GM12872 (cell line): ENCODE data around the gene RASAL3.

ENCODE experiments used
- TF ChIP-seq, protein P1 (sequence below): IDR thresholded peaks from 3 replicates; pipeline ENCODE4 v1.5.1; 2011; ENCODE audit warnings: low read depth, mild to moderate bottlenecking, low read length, moderate library complexity; ENCODE audit not compliant: insufficient read depth

RASAL3 gene

GRCh38 chr19:15431396-15432017 lies 32.8 kb downstream of the RASAL3 start:
- TF ChIP-seq, protein P1, sequence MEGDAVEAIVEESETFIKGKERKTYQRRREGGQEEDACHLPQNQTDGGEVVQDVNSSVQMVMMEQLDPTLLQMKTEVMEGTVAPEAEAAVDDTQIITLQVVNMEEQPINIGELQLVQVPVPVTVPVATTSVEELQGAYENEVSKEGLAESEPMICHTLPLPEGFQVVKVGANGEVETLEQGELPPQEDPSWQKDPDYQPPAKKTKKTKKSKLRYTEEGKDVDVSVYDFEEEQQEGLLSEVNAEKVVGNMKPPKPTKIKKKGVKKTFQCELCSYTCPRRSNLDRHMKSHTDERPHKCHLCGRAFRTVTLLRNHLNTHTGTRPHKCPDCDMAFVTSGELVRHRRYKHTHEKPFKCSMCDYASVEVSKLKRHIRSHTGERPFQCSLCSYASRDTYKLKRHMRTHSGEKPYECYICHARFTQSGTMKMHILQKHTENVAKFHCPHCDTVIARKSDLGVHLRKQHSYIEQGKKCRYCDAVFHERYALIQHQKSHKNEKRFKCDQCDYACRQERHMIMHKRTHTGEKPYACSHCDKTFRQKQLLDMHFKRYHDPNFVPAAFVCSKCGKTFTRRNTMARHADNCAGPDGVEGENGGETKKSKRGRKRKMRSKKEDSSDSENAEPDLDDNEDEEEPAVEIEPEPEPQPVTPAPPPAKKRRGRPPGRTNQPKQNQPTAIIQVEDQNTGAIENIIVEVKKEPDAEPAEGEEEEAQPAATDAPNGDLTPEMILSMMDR, result no peak

- TF ChIP-seq, protein P1, result no peak
Measured at GRCh38 chr19:15430526-15431120, 33.7 kb downstream of the RASAL3 start.

DNA sequence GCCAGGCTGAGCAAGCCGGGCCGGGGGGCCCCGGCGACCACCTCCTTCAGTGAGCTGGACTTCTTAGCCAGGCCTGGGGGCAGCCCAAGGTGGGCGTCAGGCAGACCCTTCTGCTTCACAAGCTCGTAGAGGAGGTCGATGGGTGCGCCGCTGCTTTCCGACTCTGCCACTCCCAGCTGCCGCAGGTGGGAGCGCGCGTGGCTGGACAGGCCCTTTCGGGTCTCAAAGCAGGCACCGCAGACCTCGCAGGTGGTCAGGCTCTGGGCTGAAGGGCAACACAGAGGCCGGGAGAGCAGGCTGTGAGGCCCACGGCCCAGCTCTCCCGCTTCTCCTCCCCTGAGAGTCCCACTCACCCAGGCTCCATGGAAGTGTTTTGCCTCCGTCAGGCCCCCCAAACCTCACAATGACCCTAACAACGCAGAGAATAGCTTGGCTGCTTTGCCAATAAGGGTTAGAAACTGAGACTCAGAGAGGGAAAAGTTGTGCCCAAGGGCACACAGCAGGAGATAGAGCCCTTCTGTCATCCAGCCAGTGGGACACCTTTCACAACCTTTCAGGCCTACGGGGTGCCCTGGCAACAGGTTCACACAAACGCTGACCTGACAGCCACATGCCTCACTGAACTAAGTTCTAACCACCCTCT lies 34.4 kb downstream of the RASAL3 start:
- TF ChIP-seq, protein P1, result no peak

DNA sequence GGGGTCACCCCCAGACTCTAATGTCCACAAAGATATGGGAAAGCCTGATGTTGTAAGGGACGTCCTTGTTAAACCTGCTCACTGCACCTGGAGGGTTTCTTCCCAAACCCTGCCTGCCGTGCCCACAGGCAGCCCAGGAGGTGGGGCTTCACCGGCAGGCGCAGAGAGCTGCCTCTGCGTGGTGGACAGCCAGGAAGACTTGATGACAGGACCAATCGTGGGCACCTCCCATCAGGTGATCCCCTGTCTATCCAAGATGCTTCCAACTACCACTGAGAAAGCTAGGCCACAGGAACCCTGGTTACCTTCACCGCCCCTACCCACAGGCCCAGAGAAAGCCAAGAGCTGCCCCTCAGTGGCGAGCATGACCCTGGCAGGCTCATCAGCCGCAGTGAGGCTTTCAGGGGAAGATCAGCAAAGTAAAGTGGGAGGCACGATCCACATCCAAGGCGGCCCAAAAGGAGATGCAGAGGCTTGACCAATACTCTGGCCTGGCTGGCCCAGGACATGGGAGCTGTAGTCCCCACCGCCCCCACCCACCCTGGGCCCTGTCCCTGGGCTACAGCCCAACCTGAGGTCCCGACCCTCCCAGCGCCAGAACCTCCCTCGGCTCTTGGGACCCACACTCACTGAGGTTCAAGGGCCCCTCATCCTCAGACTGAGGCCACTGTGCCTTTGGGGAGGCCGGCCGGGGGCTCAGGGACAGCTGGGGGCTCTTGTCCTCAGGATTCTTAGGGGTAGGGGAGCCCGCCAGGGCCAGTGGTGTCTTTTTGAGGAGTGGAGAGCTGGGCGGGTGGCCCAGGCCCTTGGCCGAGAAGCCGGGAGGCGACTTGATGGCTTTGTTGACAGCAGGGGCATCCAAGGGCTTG lies 35.2 kb downstream of the RASAL3 start:
- TF ChIP-seq, protein P1, result no peak

- TF ChIP-seq, protein P1, result no peak
Measured at GRCh38 chr19:15427991-15428471, 36.3 kb downstream of the RASAL3 start.

- TF ChIP-seq, protein P1, result no peak
Measured at GRCh38 chr19:15427350-15427700, 37.0 kb downstream of the RASAL3 start.
